ENCODE results near the gene MTM1.

Gene MTM1

DNA sequence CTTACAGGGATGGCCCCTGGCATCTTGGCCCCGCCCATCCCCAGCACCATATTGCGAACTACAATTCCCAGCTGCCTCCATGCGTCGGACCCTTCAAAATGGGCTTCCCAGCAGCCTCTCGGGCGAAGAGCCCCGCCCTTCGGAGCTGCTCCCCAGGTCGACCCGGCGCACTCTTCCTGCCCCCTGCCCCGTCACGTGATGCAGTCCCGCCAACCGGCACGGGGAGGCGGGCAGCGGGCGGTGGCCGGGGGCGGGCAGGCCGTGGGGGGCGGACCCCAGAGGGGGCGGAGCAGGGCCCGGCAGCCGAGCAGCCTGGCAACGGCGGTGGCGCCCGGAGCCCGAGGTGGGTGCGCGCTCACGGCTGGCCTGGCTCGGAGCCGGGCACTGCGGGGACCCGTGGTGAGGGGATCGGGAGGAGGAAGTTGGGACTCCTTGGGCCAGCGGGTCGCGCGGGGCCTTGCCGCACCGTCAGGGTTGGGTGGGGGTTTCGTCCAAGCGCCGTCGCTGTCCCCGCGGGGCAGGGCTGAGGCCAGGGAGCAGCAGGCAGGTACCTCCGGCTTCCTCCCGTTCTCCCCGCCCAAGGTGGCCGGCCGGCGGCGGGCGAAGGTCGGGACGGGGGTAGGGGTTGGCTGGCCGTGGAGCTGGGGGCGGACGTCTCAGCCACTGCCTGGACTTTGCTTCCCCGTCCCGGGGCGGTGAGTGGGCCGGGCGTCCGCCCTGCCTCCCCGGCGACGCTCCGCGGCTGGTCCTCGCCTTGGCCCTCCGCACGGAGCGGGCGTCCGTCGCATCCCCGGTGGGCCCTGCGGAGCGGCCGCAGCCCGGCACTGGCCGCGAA, at the start of gene MTM1:
Gene MTM1 (plus strand): TSS at position 302 of the 835 bp plus-strand sequence. CDS start 23,994 bp downstream, outside the sequence.
- DNase-seq = peak; percentile 94

DNA sequence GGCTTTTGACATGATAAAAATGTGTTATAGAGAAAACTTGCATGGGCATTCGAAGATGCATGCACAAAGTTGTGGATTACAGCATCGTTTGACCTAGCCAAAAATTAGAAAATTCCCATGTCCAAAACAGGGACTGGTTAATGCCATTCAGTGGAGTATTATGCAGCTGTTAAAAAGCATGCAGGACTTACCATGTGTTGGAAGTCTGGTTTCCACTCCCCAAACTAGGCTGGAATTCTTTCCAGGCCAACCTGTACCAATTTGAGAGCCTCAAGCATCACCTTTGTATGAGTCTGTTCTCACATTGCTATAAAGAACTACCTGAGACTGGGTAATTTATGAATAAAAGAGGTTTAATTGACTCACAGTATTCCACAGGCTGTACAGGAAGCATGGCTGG, 45.9 kb upstream of the MTM1 start:
- no peak for DNase-seq

GRCh38 chrX:150525061-150525919, 43.1 kb upstream of the MTM1 start:
- no peak for DNase-seq

- no peak for DNase-seq
These were observed 41.7 kb upstream of the MTM1 start for GRCh38 chrX:150526692-150527091.

DNA sequence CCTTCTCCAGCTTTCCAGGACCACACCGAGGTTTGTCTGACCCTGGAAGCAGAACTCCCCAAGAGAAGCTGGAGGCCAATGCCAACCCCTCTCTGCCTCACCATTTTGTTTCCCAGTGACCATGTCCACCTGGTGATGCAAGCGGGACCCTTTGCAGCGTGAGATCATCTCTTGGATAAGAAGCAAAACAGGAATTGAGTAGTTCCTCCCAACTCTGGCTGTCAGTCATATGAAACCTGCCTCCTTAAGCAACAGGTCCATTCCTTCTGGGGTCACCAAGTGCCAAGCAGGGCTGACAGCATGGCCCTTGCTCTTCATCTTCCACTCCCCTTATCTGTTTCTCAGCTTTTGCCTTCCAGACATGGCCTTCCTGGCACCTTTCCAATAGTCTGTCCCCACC, 41.3 kb upstream of the MTM1 start:
- DNase-seq = no peak

- DNase-seq = no peak
These were observed 38.8 kb upstream of the MTM1 start for GRCh38 chrX:150529587-150529986.

GRCh38 chrX:150530821-150531220, 37.6 kb upstream of the MTM1 start:
- no peak for DNase-seq

GRCh38 chrX:150531467-150531866, 37.0 kb upstream of the MTM1 start:
- DNase-seq = no peak

DNA sequence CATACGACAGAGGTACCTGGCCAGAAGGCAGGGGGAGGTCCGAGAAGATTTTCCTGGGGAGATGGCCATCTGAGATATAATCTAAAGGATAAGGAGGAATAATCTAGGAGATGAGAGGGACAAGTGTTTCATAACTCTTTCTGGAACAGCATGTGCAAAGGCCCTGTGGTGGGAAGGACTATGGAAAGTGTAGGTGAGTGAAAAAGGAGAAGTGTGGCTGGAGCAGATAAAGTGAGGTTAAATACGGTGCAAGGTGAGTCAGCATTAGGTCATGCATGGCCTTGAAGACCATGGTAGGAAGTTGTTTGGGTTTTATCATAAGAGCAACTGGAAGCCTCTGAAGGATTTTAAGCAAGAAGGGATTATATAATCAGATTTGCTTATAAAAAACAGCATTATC, 34.6 kb upstream of the MTM1 start:
- no peak for DNase-seq

DNA sequence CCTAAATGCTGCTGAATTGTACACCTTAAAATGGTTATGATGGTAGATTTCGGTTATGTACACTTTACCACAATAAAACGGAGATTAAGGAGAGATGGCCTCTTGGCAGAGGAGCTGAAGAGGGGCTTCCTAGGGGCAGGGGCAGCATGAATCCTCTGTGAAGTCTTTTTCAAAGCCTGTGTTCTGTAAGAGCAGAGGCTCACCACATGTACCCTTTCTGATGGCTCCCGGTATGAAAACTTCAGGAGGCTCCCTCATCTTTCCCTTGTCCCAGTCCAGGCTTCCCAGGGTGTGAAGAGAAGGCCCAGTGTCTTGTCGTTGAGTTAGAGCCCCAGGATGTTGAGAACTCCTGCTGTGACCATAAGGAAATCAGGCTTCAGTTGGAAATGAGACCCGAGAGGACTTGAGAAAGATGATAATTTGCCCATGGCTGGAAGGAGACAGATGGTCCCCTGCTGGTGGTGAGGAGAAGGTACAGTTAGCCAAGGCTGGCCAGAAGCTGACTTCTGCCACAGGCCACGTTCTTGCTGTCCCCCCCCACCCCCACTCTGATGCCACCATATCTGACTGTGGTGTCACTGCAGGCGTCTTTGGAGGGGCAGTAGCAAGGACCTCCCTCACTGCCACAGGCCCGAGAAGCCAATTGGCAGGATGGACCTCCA, 31.8 kb upstream of the MTM1 start:
- no peak for DNase-seq

DNA sequence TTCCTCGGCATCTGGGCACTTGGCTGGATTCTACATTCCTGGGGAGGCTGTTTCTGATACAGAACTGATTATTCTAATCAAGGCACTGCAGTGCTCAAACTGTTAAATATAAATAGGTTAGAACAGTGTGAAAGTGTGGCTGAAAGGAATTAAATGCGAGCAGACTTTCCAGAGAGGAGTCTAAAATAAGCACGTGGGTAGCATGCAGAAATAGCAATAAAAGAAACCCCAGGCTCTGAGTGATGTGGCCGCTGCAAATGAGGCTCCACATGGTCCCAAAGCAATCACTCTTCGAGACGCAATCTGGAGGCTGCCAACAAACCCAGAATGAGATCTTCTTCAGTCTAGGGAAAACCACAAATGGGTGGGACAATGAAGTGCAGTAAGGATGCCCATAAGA, 30.6 kb upstream of the MTM1 start:
- no peak for DNase-seq

DNA sequence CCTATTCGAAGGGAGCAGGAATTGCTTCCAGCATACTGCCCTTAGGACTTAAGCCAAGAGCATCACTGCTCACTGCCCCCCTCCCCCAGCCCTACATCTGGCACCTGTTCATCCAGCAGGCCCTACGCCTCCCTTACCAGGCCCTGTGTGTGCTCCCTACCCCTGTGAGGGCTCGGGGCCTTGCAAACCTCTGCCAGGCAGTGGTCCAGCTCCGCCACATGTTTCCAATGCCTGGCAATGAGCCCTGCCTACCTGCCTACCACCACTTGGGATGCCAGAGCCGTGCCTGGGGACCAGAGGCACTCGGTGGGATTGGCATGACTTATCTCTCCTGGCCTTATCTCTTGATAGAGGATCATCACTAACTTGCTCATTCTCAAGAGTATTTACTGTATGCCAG, 27.5 kb upstream of the MTM1 start:
- no peak for DNase-seq

DNA sequence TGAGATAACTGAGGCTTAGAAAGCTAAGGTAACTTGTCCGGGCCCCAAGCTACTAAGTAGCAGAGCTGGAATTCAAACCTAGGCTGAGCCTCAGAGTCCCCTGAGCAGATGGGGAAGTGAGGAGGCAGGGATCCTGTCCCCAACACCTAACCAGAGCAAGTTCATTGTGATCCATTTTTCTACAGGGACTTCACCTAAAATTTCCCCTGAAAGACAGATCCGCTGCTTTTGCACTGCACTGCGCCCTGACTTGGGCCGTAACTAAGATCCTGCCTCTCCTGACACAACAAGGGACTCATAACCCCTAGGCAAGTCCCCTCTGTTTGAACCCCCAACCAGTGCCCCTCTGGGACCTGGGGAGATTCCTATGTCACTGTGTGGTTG, 25.6 kb upstream of the MTM1 start:
- DNase-seq = no peak

DNA sequence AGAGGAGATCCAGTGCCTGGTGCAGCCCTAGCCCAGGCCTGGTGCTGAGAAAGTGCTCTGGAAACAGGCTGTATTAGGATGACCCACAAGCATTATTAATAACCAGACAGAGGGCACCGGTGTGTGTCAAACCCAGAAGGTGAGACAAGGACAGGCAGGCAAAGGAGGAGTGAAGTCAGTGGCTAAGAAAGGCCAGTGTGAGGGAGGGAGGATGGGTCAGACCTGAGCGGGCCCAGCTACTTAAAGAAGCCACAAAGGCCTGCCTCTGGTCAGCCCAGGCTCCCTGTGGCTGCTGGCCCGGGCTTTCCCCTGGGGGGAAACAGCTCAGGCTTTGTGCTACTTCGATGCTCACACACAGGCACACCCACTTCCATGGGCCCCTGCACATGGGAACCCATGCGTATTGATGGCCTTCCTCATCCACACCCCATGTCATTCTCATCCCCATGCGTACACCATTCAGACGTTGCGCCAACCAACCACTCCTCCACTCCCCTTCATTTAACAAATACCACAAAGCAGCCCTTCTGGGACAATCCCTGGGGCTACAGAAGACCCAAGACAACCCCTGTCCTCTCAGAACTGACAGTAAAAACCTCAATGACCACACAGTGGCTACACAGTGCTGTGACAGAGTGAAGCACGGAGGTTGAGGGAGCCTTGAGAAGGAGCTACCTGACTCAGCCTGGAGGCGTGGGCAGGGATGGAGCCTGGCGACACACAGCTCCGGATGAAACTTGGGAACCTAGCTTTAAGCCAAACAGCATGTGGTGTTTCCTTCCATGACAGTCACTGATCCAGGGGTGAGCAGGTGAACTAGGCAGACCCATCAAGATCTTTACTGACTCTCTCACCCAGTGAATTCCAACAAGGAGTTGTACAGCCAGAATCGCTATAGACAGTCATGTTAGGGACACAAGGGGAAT, 24.9 kb upstream of the MTM1 start:
- DNase-seq = no peak

DNA sequence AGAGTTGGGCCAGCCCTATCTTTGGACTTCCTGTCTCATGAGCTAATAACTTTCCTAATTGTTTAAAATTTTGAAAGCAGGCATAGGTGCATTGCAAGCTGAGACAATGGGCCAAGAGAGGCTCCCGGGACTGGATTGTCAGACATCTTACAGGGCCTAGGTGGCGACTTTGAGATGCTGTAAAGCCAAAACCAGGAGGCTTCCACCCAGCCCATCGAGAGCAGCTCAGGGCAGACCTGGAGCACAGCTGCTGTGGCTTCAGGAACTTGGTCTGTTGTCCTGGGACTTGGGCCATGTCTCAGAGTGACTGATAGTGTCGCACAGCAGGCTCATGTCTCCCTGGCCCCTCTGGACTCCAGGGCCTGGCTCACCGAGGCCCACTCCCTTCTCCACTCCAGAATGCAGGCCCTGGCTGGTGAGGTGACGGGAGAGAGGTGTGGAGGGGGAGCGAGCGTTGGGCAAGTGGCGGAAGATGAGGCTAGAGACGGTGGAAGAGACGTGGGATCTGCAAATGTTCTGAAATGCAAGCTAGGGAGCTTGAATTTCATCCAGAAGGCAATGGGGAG, 24.1 kb upstream of the MTM1 start:
- peak; percentile 5 for DNase-seq

GRCh38 chrX:150544835-150545770, 23.3 kb upstream of the MTM1 start:
- no peak for DNase-seq

- DNase-seq = peak; percentile 43
These were observed 21.7 kb upstream of the MTM1 start for GRCh38 chrX:150546711-150547153.

DNA sequence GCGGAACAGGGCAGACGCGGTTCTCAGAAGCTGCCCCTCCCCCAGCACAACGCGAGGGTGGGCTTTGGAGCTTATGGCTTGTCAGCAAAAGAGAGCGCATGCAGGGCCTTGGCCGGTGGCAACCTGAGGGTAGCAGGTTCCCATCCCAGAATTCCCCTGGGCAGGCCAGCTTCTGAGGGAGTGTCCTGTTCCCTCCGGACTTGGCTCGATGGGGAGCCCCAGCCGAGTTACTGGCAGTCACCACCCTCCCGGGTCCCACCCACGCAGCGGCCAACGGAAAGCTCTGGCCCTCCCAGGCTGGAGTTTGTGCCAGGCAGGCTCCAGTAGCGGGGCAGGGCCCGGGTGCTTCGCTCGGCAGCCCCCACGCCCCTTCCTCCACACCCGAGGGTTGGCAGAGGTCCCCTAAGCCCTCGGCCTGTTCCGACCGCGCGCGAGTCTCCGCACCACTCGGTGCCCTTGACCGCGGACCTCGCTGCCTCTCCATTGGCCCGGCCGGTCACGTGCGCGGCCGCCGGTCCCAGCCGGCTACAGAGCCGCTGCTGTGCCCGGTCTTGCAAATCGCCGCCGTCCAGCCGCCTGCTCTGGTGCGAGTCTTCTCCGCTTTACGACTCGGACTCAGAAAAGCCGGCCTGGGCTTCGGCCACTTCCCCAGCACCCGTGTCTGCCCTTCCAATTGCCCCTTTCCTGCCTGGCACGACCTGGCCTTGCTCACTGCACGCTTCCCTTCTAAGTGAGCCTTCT, 20.9 kb upstream of the MTM1 start:
- DNase-seq = no peak

- DNase-seq = no peak
These were observed 20.2 kb upstream of the MTM1 start for GRCh38 chrX:150548251-150548650.

- DNase-seq = peak; percentile 43
These were observed 19.7 kb upstream of the MTM1 start for GRCh38 chrX:150548684-150549083.

Measured in CD4-positive, alpha-beta T cell treated with Interleukin-4 for 4 hours (primary cell).